Measurements from ENCODE around the gene CALHM1. TPM values are rescaled to one million over a fixed set of nuclear protein-coding genes. Genes with fewer than 3 reads are reported as not detected.
"Not testable (repeated sequence)": the region's sequence is repeated elsewhere in the genome, so short reads cannot be mapped to it uniquely, and the experiment has no call there.

CALHM1 gene
- total RNA-seq, 1 donor from 2014 or later = not detected

DNA sequence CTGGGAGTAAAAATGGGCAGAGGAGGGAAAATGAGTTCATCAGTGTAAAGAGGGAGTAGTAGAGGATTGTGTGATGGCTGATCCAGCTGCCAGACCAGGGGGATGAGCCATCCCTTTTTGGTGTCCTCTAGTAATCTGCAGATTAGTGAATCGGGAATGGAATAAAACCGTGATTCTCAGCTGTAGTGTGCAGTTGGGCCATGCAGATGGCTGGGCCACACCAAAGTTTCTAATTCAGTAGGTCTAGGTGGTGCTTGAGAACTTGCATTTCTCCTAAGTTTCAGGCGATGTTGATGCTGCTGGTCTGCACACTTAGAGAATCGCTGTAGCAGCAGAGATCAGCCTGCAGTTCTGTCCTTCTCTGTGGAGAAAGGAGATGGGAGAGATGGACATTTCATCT, 39.6 kb downstream of the CALHM1 start:
- DNase-seq (ENCODE audit: extremely low spot score, unreplicated experiment) = no peak
- H3K27me3 Mint-ChIP-seq = no peaks in the 10 kb centered on the region
- H3K4me3 Mint-ChIP-seq = no peak overlapping the region
- TF ChIP-seq, protein P1, sequence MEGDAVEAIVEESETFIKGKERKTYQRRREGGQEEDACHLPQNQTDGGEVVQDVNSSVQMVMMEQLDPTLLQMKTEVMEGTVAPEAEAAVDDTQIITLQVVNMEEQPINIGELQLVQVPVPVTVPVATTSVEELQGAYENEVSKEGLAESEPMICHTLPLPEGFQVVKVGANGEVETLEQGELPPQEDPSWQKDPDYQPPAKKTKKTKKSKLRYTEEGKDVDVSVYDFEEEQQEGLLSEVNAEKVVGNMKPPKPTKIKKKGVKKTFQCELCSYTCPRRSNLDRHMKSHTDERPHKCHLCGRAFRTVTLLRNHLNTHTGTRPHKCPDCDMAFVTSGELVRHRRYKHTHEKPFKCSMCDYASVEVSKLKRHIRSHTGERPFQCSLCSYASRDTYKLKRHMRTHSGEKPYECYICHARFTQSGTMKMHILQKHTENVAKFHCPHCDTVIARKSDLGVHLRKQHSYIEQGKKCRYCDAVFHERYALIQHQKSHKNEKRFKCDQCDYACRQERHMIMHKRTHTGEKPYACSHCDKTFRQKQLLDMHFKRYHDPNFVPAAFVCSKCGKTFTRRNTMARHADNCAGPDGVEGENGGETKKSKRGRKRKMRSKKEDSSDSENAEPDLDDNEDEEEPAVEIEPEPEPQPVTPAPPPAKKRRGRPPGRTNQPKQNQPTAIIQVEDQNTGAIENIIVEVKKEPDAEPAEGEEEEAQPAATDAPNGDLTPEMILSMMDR (conservative IDR thresholded peaks at IDR 0.05) = no peak
- H3K27ac Mint-ChIP-seq = no peak overlapping the region
- peaks cover 34% of the 10 kb centered on the region for H3K36me3 Mint-ChIP-seq
- H3K4me1 Mint-ChIP-seq (ENCODE audit: unreplicated experiment) = no peaks in the 10 kb centered on the region
- no peaks in the 10 kb centered on the region for H3K9me3 Mint-ChIP-seq

DNA sequence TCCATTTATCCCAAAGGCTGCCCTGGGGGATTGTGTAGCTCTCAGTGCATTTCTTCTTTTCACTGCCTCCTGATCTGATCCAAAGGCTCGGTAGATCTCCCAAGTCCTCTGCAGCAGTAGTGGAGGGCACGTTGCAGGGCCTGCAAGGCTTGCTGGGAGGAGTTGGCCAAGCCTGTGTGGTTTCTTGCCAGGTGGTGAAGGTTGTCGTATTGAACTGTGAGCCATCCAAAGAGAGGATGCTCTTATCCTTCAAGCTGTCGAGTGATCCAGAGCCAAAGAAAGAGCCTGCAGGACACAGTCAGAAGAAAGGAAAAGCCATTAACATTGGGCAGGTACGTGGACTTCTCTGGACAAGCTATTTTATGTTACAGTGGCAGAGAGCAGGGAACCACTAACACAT, 41.1 kb downstream of the CALHM1 start:
- Mint-ChIP-seq H3K27me3 (no peaks in the 10 kb centered on the region), H3K4me1 (ENCODE audit: unreplicated experiment) (no peaks in the 10 kb centered on the region), H3K4me3 (no peak overlapping the region), H3K27ac (no peak overlapping the region), H3K36me3 (peaks cover 32% of the 10 kb centered on the region), H3K9me3 (no peaks in the 10 kb centered on the region)
- TF ChIP-seq, protein P1 (conservative IDR thresholded peaks at IDR 0.05) = no peak
- DNase-seq (ENCODE audit: extremely low spot score, unreplicated experiment) = no peak

DNA sequence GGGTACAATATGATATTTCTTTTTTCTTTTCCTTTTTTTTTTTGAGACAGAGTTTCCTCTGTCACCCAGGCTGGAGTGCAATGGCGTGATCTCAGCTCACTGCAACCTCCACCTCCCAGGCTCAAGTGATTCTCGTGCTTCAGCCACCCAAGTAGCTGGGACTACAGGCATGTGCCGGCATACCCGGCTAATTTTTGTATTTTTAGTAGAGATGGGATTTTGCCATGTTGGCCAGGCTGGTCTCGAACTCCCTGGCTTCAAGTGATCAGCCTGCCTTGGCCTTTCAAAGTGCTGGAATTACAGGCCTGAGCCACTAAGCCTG, 41.6 kb downstream of the CALHM1 start:
- not testable (repeated sequence) for H3K4me3 Mint-ChIP-seq; DNase-seq (ENCODE audit: extremely low spot score, unreplicated experiment); H3K27me3 Mint-ChIP-seq; H3K4me1 Mint-ChIP-seq (ENCODE audit: unreplicated experiment); H3K9me3 Mint-ChIP-seq
- Mint-ChIP-seq H3K36me3 (peaks cover 32% of the 10 kb centered on the region), H3K27ac (peak overlapping the region; percentile 38)

DNA sequence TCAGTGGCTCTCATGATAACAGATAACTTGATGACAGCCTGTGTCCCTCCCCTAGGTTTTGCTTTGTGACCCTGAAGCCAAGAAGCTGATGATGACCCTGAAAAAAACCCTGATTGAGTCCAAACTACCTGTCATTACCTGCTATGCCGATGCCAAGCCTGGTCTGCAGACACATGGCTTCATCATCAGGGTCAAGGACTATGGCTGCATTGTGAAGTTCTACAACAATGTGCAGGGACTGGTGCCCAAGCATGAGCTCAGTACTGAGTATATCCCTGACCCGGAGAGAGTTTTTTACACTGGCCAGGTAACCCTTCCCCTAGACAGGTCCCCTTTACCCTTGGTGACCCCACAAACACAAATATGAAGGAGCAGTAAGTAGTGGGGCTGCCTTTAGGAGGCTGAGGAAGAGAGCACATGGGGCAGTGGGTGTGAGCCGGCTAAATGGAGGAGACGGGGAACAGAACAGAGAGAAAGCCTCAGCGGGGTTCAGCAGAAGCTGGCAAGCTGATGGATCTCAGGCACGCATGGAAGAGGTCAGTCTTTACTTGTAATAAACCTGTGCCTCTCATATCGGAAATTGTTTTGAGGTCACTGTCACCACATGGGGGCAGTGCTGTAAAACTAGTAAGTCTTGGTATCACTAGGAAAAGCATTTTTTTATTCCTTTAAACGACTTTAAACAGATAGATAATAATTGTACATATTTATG, 42.1 kb downstream of the CALHM1 start:
- H3K27ac Mint-ChIP-seq = peak overlapping the region; percentile 38

DNA sequence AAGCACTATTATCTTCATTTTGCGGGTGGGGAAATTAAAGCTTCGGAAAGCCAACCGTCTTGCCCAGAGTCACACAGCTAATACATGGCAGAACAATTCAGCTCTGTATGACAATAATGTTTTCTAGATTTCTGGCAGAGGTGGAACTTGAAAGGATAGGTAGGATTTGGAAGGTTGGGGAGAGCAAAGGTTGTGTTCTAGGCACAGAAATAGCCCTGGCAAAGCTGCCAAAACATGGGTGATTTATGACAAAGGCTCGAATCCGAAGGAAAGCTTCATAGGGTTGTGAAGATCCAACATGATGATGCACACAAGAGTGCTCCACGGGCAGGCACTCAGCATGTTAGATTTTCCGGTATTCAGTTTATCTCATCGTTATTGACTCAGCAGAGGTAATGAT, 43.1 kb downstream of the CALHM1 start:
- DNase-seq (ENCODE audit: extremely low spot score, unreplicated experiment) = no peak
- Mint-ChIP-seq H3K27me3 (no peaks in the 10 kb centered on the region), H3K9me3 (no peaks in the 10 kb centered on the region), H3K27ac (no peak overlapping the region), H3K36me3 (peaks cover 28% of the 10 kb centered on the region), H3K4me1 (ENCODE audit: unreplicated experiment) (no peaks in the 10 kb centered on the region), H3K4me3 (no peak overlapping the region)
- TF ChIP-seq, protein P1 (conservative IDR thresholded peaks at IDR 0.05) = no peak

More for the DNA sequence above, 42.1 kb downstream of the CALHM1 start:
- H3K9me3 Mint-ChIP-seq = no peaks in the 10 kb centered on the region
- H3K36me3 Mint-ChIP-seq = peaks cover 32% of the 10 kb centered on the region
- no peaks in the 10 kb centered on the region for H3K27me3 Mint-ChIP-seq
- H3K4me3 Mint-ChIP-seq = no peak overlapping the region
- DNase-seq (ENCODE audit: extremely low spot score, unreplicated experiment) = no peak
- TF ChIP-seq, protein P1 (conservative IDR thresholded peaks at IDR 0.05) = peak; percentile 76
- H3K4me1 Mint-ChIP-seq (ENCODE audit: unreplicated experiment) = no peaks in the 10 kb centered on the region

DNA sequence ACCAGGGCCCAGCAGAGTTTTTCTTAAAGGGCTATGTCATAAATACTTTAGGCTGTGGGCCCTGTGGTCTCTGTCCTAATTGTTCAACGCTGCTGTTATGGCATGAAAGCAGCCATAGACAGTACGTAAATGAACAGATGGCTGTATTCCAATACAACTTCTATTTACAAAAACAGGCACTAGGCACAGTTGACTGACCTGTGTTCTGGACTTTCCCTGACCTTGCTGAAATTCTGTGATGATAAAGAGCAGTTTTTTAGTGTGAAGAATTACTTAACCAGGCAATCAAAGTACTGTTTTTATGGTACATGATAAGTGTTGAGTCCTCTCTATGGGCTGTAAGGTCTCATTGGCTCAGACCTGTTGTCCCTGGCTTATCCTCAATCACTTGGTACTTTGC, 45.1 kb downstream of the CALHM1 start:
- DNase-seq (ENCODE audit: extremely low spot score, unreplicated experiment) = no peak
- H3K4me3 Mint-ChIP-seq = no peak overlapping the region
- H3K36me3 Mint-ChIP-seq = peaks cover 26% of the 10 kb centered on the region
- no peaks in the 10 kb centered on the region for H3K4me1 Mint-ChIP-seq (ENCODE audit: unreplicated experiment)
- TF ChIP-seq, protein P1 (conservative IDR thresholded peaks at IDR 0.05) = no peak
- H3K27me3 Mint-ChIP-seq = no peaks in the 10 kb centered on the region
- no peaks in the 10 kb centered on the region for H3K9me3 Mint-ChIP-seq
- H3K27ac Mint-ChIP-seq = no peak overlapping the region

Other genes starting within 250 kb of the CALHM1 start
- gene RPEL1, start 213.0 kb downstream of the CALHM1 start, total RNA-seq (ENCODE audit: low replicate concordance) = not detected in 2 replicates
- 9.4 and 38.0 TPM in 2 replicates for gene INA, start 181.8 kb downstream of the CALHM1 start, total RNA-seq (ENCODE audit: low replicate concordance)
- gene PCGF6, start 107.8 kb downstream of the CALHM1 start, total RNA-seq (ENCODE audit: low replicate concordance) = 9.0 and 14.5 TPM in 2 replicates
- gene TAF5, start 90.9 kb downstream of the CALHM1 start, total RNA-seq (ENCODE audit: low replicate concordance) = 6.2 and 10.0 TPM in 2 replicates
- 300 and 424 TPM in 2 replicates for gene ATP5MK, start 62.4 kb downstream of the CALHM1 start, total RNA-seq (ENCODE audit: low replicate concordance)
- 46.3 and 53.2 TPM in 2 replicates for gene PDCD11, start 62.3 kb downstream of the CALHM1 start, total RNA-seq (ENCODE audit: low replicate concordance)
- 3.5 and 27.8 TPM in 2 replicates for gene CALHM2, start 6.5 kb downstream of the CALHM1 start, total RNA-seq (ENCODE audit: low replicate concordance)
- gene CALHM3, start 20.3 kb upstream of the CALHM1 start, total RNA-seq (ENCODE audit: low replicate concordance) = 3.3 and 20.3 TPM in 2 replicates
- gene NEURL1, start 34.8 kb upstream of the CALHM1 start, total RNA-seq (ENCODE audit: low replicate concordance) = 38.3 and 102 TPM in 2 replicates

Measured in type B pancreatic cell (in vitro differentiated cells).